GM19452 (cell line): ENCODE data around the gene UBL3.

Experiments
- ATAC-seq: cut with Tn5 transposase; IDR thresholded peaks from one replicate; pipeline ENCODE4 v1.9.1; 2021; ENCODE audit not compliant: unreplicated experiment

The UBL3 gene

GRCh38 chr13:29850213-29850898, at the start of gene UBL3:
TSS of gene UBL3 (minus strand) at chr13:29850617. CDS start at chr13:29849538, 1,079 bp downstream.
- peak; percentile 85 for ATAC-seq

DNA sequence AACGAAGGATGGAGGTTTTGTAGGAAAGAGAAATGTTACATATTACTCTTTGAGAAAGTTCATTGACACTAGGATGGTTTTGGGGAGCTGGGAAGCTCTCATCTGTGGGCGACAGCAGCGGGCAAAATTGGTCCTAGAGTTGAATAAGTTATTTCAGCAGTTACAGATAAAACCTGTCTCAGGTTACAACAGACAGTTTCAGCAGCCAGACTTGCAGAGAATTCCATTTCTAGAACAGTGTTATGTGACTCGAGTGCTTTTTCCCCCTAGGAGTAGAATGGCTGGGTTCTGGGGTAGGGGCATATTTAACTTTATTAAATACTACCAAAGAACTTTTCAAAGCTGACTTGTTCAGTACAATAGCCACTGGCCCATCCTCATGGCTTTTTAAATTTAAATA, 46.7 kb upstream of the UBL3 start:
- ATAC-seq = no peak

- no peak for ATAC-seq
Observed at GRCh38 chr13:29893438-29893837, 43.0 kb upstream of the UBL3 start.

GRCh38 chr13:29892151-29892550, 41.7 kb upstream of the UBL3 start:
- no peak for ATAC-seq

DNA sequence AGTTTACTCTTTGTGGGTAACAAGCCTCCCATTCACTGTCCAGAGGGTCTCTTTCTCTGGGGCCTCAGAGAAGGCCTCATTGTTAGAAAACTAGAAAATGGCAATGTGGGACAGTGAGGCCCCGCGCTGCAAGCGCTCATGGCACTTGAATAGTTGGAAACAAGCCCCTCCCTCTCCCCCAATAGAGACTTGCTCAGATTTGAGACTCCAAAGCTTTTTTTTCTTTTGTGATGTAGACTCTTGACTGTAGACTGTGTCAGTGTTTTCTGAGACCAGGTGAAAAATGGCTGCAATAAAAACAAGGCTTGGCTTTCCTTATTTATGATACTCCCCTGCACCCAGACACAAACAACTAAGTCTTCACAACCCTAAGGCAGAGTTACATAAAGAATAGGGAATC, 38.7 kb upstream of the UBL3 start:
- ATAC-seq = no peak

- no peak for ATAC-seq
Observed at GRCh38 chr13:29888306-29888705, 37.9 kb upstream of the UBL3 start.

GRCh38 chr13:29887686-29888085, 37.3 kb upstream of the UBL3 start:
- ATAC-seq = no peak

- no peak for ATAC-seq
Observed at GRCh38 chr13:29887030-29887557, 36.7 kb upstream of the UBL3 start.

GRCh38 chr13:29886446-29886845, 36.0 kb upstream of the UBL3 start:
- ATAC-seq = no peak

- no peak for ATAC-seq
Observed at GRCh38 chr13:29885989-29886388, 35.6 kb upstream of the UBL3 start.

- ATAC-seq = no peak
Observed at GRCh38 chr13:29884671-29885430, 34.4 kb upstream of the UBL3 start.

GRCh38 chr13:29883941-29884518, 33.6 kb upstream of the UBL3 start:
- ATAC-seq = no peak

DNA sequence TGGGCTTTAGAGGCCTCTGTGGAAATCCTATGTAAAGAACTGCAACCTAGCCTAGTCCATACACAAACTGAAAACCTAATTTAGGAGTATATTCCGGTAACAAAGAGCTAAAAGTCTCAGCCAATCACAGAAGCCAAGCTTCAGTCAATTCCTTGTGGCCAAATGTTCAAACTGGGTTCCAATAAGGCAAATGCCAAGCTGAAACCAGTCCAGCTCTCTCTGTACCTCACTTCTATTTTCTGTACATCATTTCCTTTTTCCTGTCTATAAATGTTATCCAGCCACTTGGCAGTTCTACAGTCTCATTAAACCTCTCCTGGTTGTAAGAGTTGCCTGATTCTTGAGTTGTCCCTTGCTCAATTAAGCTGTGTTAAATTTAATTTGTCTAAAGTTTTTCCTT, 31.7 kb upstream of the UBL3 start:
- no peak for ATAC-seq

DNA sequence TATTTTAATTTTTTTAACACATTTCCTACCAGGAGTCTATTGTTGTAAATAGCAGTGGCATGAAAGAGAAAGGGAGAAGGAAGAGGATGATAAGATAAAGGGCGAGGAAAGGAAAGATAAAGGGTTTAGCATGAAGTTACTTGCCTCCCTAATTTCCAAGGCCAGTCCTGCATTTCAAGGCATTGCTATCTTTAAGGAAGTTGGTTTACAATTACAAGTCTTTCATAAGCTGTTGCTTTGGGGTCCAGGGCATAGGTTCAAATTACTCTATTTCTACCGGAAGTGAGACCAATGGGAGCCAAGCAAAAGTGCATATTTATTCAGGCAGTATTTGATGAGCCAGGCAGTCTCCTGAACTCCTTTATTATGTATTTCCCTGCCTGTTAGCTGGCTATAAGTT, 27.7 kb upstream of the UBL3 start:
- no peak for ATAC-seq

GRCh38 chr13:29877456-29878078, 27.1 kb upstream of the UBL3 start:
- no peak for ATAC-seq

DNA sequence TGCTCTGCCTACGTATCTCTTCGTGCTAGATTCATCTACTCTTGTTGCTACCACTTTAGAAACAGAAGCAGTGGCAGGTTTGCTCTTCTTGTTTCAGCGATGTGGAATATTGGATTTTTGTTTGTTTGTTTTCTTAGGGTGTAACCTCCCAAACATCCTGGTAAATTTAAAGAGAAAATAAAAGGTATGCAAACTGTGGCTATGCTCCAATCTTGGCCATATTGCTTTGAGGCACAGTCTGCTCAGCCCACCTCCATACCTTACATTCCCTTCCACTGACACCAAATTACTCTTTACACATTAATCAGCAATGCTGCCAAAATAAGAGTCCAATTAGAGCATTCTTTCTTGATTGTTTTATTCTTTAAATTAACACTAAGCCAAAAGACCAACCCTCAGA, 25.2 kb upstream of the UBL3 start:
- ATAC-seq = no peak

- no peak for ATAC-seq
Observed at GRCh38 chr13:29868581-29868980, 18.2 kb upstream of the UBL3 start.

GRCh38 chr13:29865934-29866333, 15.5 kb upstream of the UBL3 start:
- ATAC-seq = no peak

- no peak for ATAC-seq
Observed at GRCh38 chr13:29861694-29862110, 11.3 kb upstream of the UBL3 start.

DNA sequence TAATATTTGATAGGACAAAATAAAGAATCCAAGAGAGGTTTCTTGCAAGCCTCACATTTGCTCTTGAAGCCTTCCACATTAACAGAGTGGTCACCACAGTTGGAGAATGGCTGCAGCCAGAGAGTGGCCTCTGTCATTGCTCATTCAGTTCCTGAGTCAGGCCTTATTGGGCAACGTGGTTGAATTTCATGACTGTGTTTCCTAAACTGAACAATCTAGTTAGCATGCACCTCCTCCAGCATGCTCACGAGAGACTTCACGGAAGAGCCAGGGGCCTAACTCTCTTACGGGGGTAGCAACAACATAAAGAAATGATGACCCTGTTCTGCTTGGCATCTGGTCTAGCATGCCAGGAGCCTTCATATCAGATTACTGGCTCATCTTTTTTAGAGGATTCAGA, 9.6 kb upstream of the UBL3 start:
- ATAC-seq = no peak

DNA sequence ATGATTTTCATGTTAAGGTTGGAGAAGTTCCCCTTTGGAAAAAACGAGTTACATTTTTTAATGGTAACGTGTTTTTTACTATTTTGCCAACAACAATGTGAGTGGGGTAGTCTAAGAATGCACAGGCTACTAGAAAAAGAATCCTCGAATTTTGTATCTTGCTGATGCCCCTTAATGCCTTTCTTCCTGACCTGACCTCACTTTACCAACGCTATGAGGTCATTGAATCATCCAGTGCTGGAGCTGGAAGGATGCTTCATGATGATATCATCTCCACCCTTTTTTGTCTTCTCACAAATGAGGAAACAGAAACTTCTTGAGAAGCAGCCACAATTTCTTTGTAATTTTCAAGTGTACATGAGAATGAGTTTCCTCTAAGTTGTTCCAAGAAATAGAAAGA, 8.2 kb upstream of the UBL3 start:
- ATAC-seq = no peak

GRCh38 chr13:29858231-29858630, 7.8 kb upstream of the UBL3 start:
- no peak for ATAC-seq
